Body of pancreas (tissue), 4 donors: ENCODE results near the gene PTPN6. TPM values are rescaled to one million over a fixed set of nuclear protein-coding genes. Genes with fewer than 3 reads are reported as not detected.

Source experiments
- ATAC-seq: fragments of 150-250 bp; one replicate; pipeline ENCODE4 v1.9.1; 2016
- DNase-seq, 4 donors: peaks; one replicate each; pipeline ENCODE4 v3.0.0-alpha.2; 2019
- H3K27ac ChIP-seq, 4 donors: fragments of 200-600 bp; sonication (generic); 1 replicate in 3 of 4; 2 replicates in 1 of 4; pipeline versions ENCODE4 v1.5.1 to v1.6.1; 2016 to 2019; ENCODE audit warnings: mild to moderate bottlenecking in 1 of 4, mixed read lengths in 1 of 4, moderate library complexity in 1 of 4
- H3K27me3 ChIP-seq, 2 donors: fragments of 200-600 bp; sonication (generic); one replicate each; pipeline ENCODE4 v1.6.0; 2016; ENCODE audit warnings: mild to moderate bottlenecking in 1 of 2
- H3K36me3 ChIP-seq, 2 donors: fragments of 200-600 bp; sonication (generic); replicated peaks in 1 of 2; 2 replicates each; pipeline ENCODE4 v1.5.1; 2016; ENCODE audit warnings: low read depth in 2 of 2; ENCODE audit not compliant: insufficient read depth in 1 of 2
- H3K4me1 ChIP-seq: fragments of 200-600 bp; sonication (generic); one replicate; pipeline ENCODE4 v1.6.0; 2016
- H3K4me3 ChIP-seq, 2 donors: fragments of 200-600 bp; sonication (generic); 1 replicate in 1 of 2; 2 replicates in 1 of 2; pipeline ENCODE4 v1.5.1; 2016 to 2019
- H3K9me3 ChIP-seq, 3 donors: fragments of 200-600 bp; sonication (generic); 1 replicate in 2 of 3; 2 replicates in 1 of 3; pipeline ENCODE4 v1.5.1; 2016
- CTCF ChIP-seq, 7 experiments: fragments of 450-650 bp in 4 of 7; fragments of 200-600 bp in 3 of 7; sonication (generic) in 3 of 7; IDR thresholded peaks; one replicate each; pipeline ENCODE4 v1.5.1; 2016 to 2019; ENCODE audit warnings: antibody characterized with exemption in 7 of 7
- POLR2A ChIP-seq, 3 donors: fragments of 450-650 bp; IDR thresholded peaks; one replicate each; pipeline ENCODE4 v1.6.1; 2016; ENCODE audit warnings: antibody characterized with exemption in 3 of 3, mild to moderate bottlenecking in 2 of 3
- WGBS, 2 donors: methylation state at CpG; one replicate each; pipeline ENCODE4 v1.1.5; 2017; 5-methylcytosine and 5-hydroxymethylcytosine counted together
- intact Hi-C: fragments of 100-400 bp; cut with DNase I; formaldehyde crosslinking; loops from one replicate; pipeline ENCODE4 v1.15.1; 2023
- total RNA-seq, 2 donors: library from RNA; depleted of rRNA; stranded (reverse); fragments of >200 nt; gene quantifications; one replicate each; pipeline ENCODE4 v1.1.0, GENCODE V29; 2016

PTPN6 gene
- total RNA-seq, 2 donors from 2014 or later, result 18.4 to 19.4 TPM

- H3K27me3 ChIP-seq, result no peaks in the 10 kb centered on the region
- 32% methylated on average over 11 of the region's 11 CpGs for WGBS, 2 donors
- H3K27ac ChIP-seq, result peak overlapping the region; percentile 66 to 89 (median 81)
- DNase-seq (peak; percentile 84 to 91 (median 88)), ATAC-seq (peak; percentile 98)
- intact Hi-C loops, result no loop called here
- peaks cover 28% of the 10 kb centered on the region for H3K4me1 ChIP-seq
- H3K36me3 ChIP-seq, result no peaks in the 10 kb centered on the region
- H3K9me3 ChIP-seq, result no peaks in the 10 kb centered on the region
- no peak overlapping the region for H3K4me3 ChIP-seq
- TF ChIP-seq CTCF (IDR thresholded peaks at IDR 0.05) (peak in 1 of 7 experiments; percentile 14), POLR2A (IDR thresholded peaks at IDR 0.05) (peak in 2 of 3 donors; percentile 37 to 42)
Observed at GRCh38 chr12:6987956-6988553, 36.9 kb downstream of the PTPN6 start.

GRCh38 chr12:6996040-6996441, 44.9 kb downstream of the PTPN6 start:
- intact Hi-C loops, result no loop called here
- 35 to 50% methylated on average over 2 of the region's 2 CpGs for WGBS, 2 donors
- TF ChIP-seq CTCF (IDR thresholded peaks at IDR 0.05), result no peak
- TF ChIP-seq POLR2A (IDR thresholded peaks at IDR 0.05), result no peak
- H3K27ac ChIP-seq, result no peak overlapping the region
- no peak for DNase-seq
- H3K4me1 ChIP-seq, result peaks cover 25% of the 10 kb centered on the region
- H3K9me3 ChIP-seq, result no peaks in the 10 kb centered on the region
- no peaks in the 10 kb centered on the region for H3K36me3 ChIP-seq
- H3K4me3 ChIP-seq, result no peak overlapping the region
- no peaks in the 10 kb centered on the region for H3K27me3 ChIP-seq
- no peak for ATAC-seq

- H3K27ac ChIP-seq, result peak overlapping the region; percentile 33 to 78 (median 70)
- no peaks in the 10 kb centered on the region for H3K36me3 ChIP-seq
- ATAC-seq, result peak; percentile 96
- H3K27me3 ChIP-seq, result no peaks in the 10 kb centered on the region
- peaks cover 26% of the 10 kb centered on the region for H3K4me1 ChIP-seq
- peak; percentile 47 to 72 (median 68) for DNase-seq
- intact Hi-C loops, result no loop called here
- TF ChIP-seq POLR2A (IDR thresholded peaks at IDR 0.05), result no peak
- TF ChIP-seq CTCF (IDR thresholded peaks at IDR 0.05), result no peak
- no peak overlapping the region for H3K4me3 ChIP-seq
- H3K9me3 ChIP-seq, result no peaks in the 10 kb centered on the region
Observed at GRCh38 chr12:6998715-6999451, 47.7 kb downstream of the PTPN6 start.

GRCh38 chr12:7001921-7002591, 50.9 kb downstream of the PTPN6 start:
- WGBS, 2 donors, result 84 to 86% methylated on average over 7 of the region's 7 CpGs
- TF ChIP-seq CTCF (IDR thresholded peaks at IDR 0.05) (no peak), POLR2A (IDR thresholded peaks at IDR 0.05) (no peak)
- Histone ChIP-seq H3K27ac (no peak overlapping the region), H3K4me1 (peaks cover 52% of the 10 kb centered on the region), H3K36me3 (no peaks in the 10 kb centered on the region), H3K9me3 (no peaks in the 10 kb centered on the region), H3K27me3 (no peaks in the 10 kb centered on the region), H3K4me3 (no peak overlapping the region)
- ATAC-seq, result no peak
- intact Hi-C loops, result no loop called here
- no peak for DNase-seq
